Activated CD8-positive, alpha-beta T cell treated with anti-CD3 and anti-CD28 coated beads for 36 hours (primary cell): ENCODE results near the gene S100A14. TPM values are rescaled to one million over a fixed set of nuclear protein-coding genes. Genes with fewer than 3 reads are reported as not detected.

Source experiments
- ATAC-seq: fragments of 200-7000 bp; cut with Tn5 transposase; one replicate; pipeline ENCODE4 v1.10.0; 2021; ENCODE audit warnings: mild to moderate bottlenecking, moderate library complexity
- CTCF ChIA-PET: fragments of 350-600 bp; sonication (Branson Sonifier 250); formaldehyde crosslinking; loops from one replicate; lab custom pipeline; 2021; ENCODE audit warnings: antibody characterized with exemption; lab: Charles Lee
- POLR2A ChIA-PET: fragments of 350-600 bp; sonication (Branson Sonifier 250); formaldehyde crosslinking; loops from one replicate; lab custom pipeline; 2021; ENCODE audit warnings: antibody characterized with exemption; lab: Charles Lee
- DNase-seq: peaks from one replicate; pipeline ENCODE4 v3.0.0-alpha.2; 2020
- H3K27ac Mint-ChIP-seq: one replicate; pipeline ENCODE4 v1.8.0; 2021; ENCODE audit warnings: mild to moderate bottlenecking, mixed read lengths
- H3K27me3 Mint-ChIP-seq: one replicate; pipeline ENCODE4 v1.8.0; 2021; ENCODE audit warnings: mixed read lengths
- H3K36me3 Mint-ChIP-seq: one replicate; pipeline ENCODE4 v1.8.0; 2021; ENCODE audit warnings: low read depth, mixed read lengths
- H3K4me1 Mint-ChIP-seq: one replicate; pipeline ENCODE4 v1.8.0; 2021; ENCODE audit warnings: low read depth, mixed read lengths
- H3K4me3 Mint-ChIP-seq: one replicate; pipeline ENCODE4 v1.8.0; 2021; ENCODE audit warnings: mild to moderate bottlenecking, moderate library complexity, mixed read lengths
- H3K9me3 Mint-ChIP-seq: one replicate; pipeline ENCODE4 v1.8.0; 2021; ENCODE audit warnings: mixed read lengths
- CTCF ChIP-seq: fragments of 200-600 bp; IDR thresholded peaks from one replicate; pipeline ENCODE4 v1.8.0; 2022; ENCODE audit warnings: antibody characterized with exemption, mild to moderate bottlenecking
- intact Hi-C: fragments of 100-400 bp; cut with micrococcal nuclease; formaldehyde crosslinking; loops from one replicate; pipeline ENCODE4 v1.10.0; 2022
- total RNA-seq, 2 experiments: library from RNA; stranded (reverse); gene quantifications; one replicate each; pipeline ENCODE4 v1.2.3, GENCODE V29; 2021

The S100A14 gene
- total RNA-seq, 2 experiments from 2014 or later, result not detected

- Mint-ChIP-seq H3K27me3 (no peaks in the 10 kb centered on the region), H3K4me1 (peaks cover 56% of the 10 kb centered on the region)
These were observed 32.0 kb upstream of the S100A14 start for GRCh38 chr1:153648000-153648643.

GRCh38 chr1:153647346-153647714 lies 31.2 kb upstream of the S100A14 start:
- POLR2A ChIA-PET, result interaction anchor here (0.7 to 7.7 kb wide), 7 partner anchors 8 to 75 kb away, joined by 3 to 72 read pairs (median 3); partner anchors contain the start of genes CHTOP and SNAPIN
- intact Hi-C loops, result no loop called here
- peaks cover 54% of the 10 kb centered on the region for H3K36me3 Mint-ChIP-seq
- CTCF ChIA-PET, result interaction anchor here (0.9 to 1.4 kb wide), 2 partner anchors 115 to 137 kb away, joined by 4 read pairs; no protein-coding TSS in a partner anchor
- H3K27ac Mint-ChIP-seq, result peak overlapping the region; percentile 74
- DNase-seq, result no peak
- no peak for TF ChIP-seq CTCF
- peaks cover 61% of the 10 kb centered on the region for H3K4me1 Mint-ChIP-seq
- ATAC-seq, result no peak
- no peak overlapping the region for H3K4me3 Mint-ChIP-seq
- H3K9me3 Mint-ChIP-seq, result no peaks in the 10 kb centered on the region
- H3K27me3 Mint-ChIP-seq, result no peaks in the 10 kb centered on the region

More at GRCh38 chr1:153648000-153648643, 32.0 kb upstream of the S100A14 start:
- CTCF ChIA-PET, result interaction anchor here (0.9 to 1.5 kb wide), 3 partner anchors 24 to 138 kb away, joined by 4 to 6 read pairs (median 4); partner anchors contain the start of gene ILF2
- Mint-ChIP-seq H3K36me3 (peaks cover 47% of the 10 kb centered on the region), H3K4me3 (no peak overlapping the region), H3K27ac (peak overlapping the region; percentile 86), H3K9me3 (no peaks in the 10 kb centered on the region)
- no peak for TF ChIP-seq CTCF
- DNase-seq, result no peak
- POLR2A ChIA-PET, result interaction anchor here (0.7 to 7.7 kb wide), 8 partner anchors 9 to 76 kb away, joined by 3 to 72 read pairs (median 3); partner anchors contain the start of genes CHTOP and SNAPIN
- ATAC-seq, result no peak
- intact Hi-C loops, result no loop called here

GRCh38 chr1:153646672-153647345 lies 30.7 kb upstream of the S100A14 start:
- Mint-ChIP-seq H3K27ac (peak overlapping the region; percentile 74), H3K9me3 (no peaks in the 10 kb centered on the region), H3K36me3 (peaks cover 58% of the 10 kb centered on the region), H3K4me3 (no peak overlapping the region), H3K27me3 (no peaks in the 10 kb centered on the region), H3K4me1 (peaks cover 65% of the 10 kb centered on the region)
- DNase-seq, result no peak
- ChIA-PET CTCF (interaction anchor here (0.7 to 1.4 kb wide), 2 partner anchors 136 kb away, joined by 3 to 4 read pairs; no protein-coding TSS in a partner anchor), POLR2A (interaction anchor here (0.6 to 7.7 kb wide), 6 partner anchors 8 to 36 kb away, joined by 3 to 72 read pairs (median 4); partner anchors contain the start of gene CHTOP)
- no peak for TF ChIP-seq CTCF
- no peak for ATAC-seq
- intact Hi-C loops, result no loop called here

- Mint-ChIP-seq H3K9me3 (no peaks in the 10 kb centered on the region), H3K27me3 (no peaks in the 10 kb centered on the region), H3K36me3 (peaks cover 74% of the 10 kb centered on the region), H3K27ac (peak overlapping the region; percentile 73), H3K4me3 (no peak overlapping the region), H3K4me1 (peaks cover 62% of the 10 kb centered on the region)
- DNase-seq (no peak), ATAC-seq (no peak)
- intact Hi-C loops, result no loop called here
- no peak for TF ChIP-seq CTCF
- CTCF ChIA-PET, result interaction anchor here (0.7 to 5.5 kb wide), 6 partner anchors 9 to 133 kb away, joined by 3 to 21 read pairs (median 6); partner anchors contain the start of genes CHTOP and S100A13
- POLR2A ChIA-PET, result interaction anchor here (0.9 to 7.6 kb wide), 5 partner anchors 9 to 18 kb away, joined by 3 to 64 read pairs (median 6); partner anchors contain the start of gene CHTOP
These were observed 27.7 kb upstream of the S100A14 start for GRCh38 chr1:153643816-153644215.
